GM12873 (cell line): ENCODE measurements around the gene MAP3K2.

Experiments
- CTCF ChIP-seq: IDR thresholded peaks from 2 replicates; pipeline ENCODE4 v1.5.1; 2012; ENCODE audit warnings: low read depth, mild to moderate bottlenecking, moderate library complexity, low read length, control low read depth; ENCODE audit not compliant: insufficient read depth; ENCODE audit errors: missing control alignments

Gene MAP3K2

DNA sequence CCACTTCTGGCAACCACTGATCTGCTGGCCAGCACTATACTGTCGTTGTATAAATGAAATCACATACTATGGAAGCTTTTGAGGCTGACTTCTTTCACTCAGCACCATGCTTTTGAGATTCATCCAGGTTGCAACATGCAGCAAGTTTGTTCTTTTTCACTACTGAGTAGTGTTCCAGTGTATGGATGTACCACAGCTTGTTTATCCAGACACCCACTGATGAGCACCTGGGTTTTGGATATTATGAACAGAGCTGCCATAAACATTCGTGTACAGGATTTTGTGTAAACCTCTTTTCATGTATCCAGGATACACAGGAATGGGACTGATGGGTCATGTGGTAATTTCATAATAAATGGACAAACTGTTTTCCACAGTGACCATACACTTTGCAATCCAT, 104.5 kb downstream of the MAP3K2 start:
- TF ChIP-seq CTCF = no peak

DNA sequence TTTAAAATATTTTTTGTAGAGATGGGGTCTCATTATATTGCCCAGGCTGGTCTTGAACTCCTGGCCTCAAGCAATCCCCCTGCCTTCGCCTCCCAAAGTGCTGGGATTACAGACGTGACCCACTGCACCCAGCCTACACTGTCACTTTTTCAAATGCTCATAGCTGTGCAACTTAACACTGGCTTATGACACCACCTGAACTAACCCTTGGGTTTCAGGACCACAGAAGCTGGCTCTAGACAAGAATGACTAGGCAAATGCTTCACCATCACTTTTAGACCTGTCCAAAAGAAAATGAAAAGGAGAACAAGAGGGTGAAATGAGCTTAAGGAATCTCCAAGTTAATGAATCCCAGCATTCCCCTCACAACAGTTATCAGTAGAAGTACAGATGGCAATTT, 107.1 kb downstream of the MAP3K2 start:
- no peak for TF ChIP-seq CTCF

GRCh38 chr2:127279781-127280180, 108.0 kb downstream of the MAP3K2 start:
- no peak for TF ChIP-seq CTCF

- no peak for TF ChIP-seq CTCF
Measured at GRCh38 chr2:127278959-127279358, 108.8 kb downstream of the MAP3K2 start.

- no peak for TF ChIP-seq CTCF
Measured at GRCh38 chr2:127277028-127277427, 110.7 kb downstream of the MAP3K2 start.

- no peak for TF ChIP-seq CTCF
Measured at GRCh38 chr2:127275789-127276188, 112.0 kb downstream of the MAP3K2 start.

DNA sequence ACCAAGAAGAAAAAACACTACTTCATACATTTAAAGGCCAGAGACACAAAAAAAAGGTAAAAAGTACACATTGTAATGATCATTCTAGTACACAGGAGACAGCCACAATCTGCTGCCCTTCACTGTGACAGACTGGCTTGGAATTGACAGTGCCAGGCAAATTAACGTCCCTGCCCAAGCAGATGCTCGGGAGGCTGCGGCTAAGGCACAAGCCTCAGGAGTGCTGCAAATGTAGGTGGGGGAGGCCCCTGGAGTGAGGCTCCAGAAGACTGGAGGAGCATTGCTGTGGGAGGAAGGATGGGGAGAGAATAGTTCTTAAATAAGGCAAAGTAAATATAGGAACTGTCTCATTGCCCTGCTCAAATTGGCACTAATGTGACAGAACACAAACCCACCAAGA, 112.4 kb downstream of the MAP3K2 start:
- TF ChIP-seq CTCF = no peak
